Skin of body (tissue), 2 donors: ENCODE measurements around the gene SHISA9. TPM values are rescaled to one million over a fixed set of nuclear protein-coding genes. Genes with fewer than 3 reads are reported as not detected.

Experiments used
- DNase-seq: peaks from one replicate; lab custom pipeline; 2025; lab: John Stamatoyannopoulos, UW
- total RNA-seq: library from RNA; depleted of rRNA; stranded (reverse); fragments of >200 nt; gene quantifications from one replicate; pipeline ENCODE4 v1.2.3, GENCODE V29; 2014

Gene SHISA9
- total RNA-seq, 1 donor from 2014 or later: 0.10 TPM

DNA sequence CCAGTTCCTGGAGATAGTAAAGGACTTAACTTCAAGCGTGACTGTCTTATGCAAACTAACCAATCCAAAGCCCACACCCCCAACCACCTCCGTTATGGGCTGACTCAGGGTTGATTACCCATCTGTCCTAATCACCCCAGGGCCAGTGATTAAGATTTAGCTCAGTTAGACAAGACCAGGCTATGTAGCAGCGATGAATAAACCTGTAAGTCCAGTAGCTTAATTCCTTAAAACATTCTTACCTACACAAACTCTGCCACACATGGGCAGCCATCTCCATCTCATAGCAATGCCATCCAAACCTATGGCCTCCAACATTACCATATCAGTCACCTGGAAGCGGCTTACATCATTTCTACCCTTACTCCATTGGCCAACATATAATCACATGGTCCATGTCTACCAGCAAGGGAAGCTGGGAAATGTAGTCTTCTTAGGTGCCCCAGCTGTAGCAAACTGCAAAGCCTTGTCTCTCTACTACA lies 266.7 kb downstream of the SHISA9 start:
- no peak for DNase-seq

DNA sequence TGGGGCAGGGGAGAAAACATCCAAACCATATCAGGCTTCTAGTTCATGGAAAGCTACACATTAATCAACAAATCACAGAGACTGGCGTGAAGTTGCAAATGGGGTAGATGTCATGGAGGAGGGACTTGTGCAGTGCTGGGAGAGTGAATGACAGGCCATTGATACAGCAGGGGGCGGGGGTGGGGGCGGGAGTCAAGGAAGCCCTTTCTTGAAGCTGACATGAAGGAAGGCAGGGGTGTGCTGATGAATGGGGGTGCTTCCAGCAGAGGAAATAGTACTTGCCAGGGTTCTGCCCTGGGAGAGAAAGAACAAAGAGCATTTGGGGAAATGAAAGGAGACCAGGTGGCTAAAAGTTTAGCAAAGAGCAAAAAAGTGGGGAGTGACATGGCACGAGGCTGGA lies 269.9 kb downstream of the SHISA9 start:
- no peak for DNase-seq

DNA sequence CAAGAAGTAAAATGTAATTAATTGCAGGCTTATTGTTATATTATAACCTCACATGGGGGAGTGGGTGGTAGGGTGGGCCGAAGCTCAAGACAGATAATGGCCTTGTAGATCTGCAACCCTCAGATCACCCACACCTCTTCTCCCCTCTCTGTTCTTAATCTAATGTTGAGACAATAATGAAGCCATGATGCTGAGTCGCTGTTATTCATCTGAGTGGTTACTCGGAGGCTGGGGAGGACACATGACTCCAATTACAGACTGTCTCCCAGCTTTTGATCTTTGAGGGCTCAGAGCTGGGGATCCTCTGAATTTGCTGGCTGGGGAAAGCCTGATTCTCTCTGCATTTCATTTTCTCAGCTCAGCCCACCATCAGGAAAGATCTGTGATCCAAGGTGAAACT lies 275.3 kb downstream of the SHISA9 start:
- no peak for DNase-seq

DNA sequence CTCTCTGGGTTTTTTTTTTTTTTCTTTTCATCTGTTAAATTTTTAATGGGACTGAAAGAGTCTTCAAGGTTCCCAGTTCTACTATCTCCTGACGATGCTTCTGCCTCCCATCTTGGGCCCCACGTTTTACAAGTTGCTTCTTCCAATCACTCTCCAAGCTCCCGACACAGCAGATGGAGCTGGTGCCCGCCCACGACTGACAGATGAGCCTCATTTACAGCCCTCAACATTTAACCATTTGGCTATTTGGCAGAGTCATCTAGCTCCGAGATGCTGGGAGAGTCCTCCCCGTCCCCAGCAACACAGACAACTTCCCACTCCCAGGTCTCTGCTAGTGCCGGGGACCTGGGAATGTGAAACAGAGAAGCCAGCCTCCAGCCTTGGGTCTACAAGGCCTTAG lies 276.9 kb downstream of the SHISA9 start:
- DNase-seq: no peak

DNA sequence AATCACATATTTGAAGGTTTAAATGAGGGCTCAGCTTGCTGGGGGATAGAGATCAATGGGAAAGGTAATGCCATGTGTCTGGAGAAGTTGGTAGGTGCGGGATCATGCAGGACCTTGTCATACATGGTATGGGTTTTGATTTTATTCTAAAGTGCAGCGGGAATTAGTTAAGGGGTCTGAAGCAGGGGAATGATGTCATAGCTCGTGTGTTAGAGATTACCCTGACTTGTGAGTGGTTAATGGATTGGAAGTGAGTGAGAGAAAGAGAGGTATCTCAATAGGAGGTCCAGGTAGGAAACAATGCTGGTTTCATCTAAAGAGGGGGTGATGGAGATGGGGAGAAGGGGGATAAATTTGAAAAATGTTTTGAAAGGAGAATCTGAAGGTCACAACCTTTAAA lies 280.0 kb downstream of the SHISA9 start:
- no peak for DNase-seq

DNA sequence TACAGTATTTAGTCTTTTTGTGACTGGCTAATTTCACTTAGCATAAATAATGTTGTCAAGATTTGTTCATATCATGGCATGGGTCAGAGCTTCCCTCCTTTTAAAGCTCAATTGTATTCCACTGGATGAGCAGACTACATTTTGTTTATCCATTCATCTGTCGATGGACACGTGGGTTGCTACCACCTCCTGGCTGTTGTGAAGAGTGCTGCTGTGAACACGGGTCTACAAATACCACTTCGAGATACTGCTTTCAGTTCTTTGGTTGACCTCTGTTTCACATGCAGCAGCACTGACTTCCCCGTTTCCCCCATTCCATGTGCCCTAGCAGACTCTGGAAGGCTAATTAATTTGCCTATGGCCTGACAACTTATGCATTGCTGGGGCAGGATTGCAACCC lies 285.4 kb downstream of the SHISA9 start:
- DNase-seq: no peak

DNA sequence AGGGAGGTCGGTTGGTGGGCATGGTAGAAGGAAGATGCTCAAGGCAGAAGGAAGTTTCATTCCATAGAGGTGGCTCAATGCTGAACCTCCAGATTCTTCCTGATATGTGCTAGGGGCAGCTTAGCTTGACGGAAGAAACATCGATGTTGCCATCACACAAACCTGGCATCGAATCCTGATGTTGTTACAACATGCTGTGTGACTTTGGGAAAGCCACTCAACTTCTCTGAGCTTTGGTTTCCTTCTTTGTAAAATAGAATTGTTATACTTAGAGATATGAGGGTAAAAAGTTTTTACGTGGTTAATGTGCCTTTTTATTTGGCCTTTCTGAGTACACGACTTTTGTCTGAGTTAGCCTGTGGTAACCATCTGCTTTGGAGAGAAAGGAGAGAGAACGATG lies 287.9 kb downstream of the SHISA9 start:
- DNase-seq: no peak

DNA sequence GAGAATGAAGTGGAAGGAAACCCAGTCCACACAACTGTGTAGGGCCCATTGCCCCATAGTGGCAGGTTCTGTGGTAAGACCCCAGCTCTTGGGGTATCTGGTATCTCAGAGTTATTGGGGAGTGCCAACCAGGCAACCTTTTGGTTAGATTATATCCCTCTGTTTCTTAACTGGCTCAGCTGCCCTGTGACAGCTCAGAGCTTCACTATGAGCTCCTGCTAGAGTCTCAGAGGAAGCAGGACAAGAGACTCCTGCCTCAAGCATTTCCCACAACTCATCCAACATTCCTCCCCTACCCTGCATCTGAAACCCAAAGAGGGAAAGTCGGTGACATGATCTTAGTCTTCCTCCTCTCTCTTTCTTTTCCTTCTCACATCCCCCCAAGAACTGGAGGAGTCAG lies 292.3 kb downstream of the SHISA9 start:
- DNase-seq: no peak

DNA sequence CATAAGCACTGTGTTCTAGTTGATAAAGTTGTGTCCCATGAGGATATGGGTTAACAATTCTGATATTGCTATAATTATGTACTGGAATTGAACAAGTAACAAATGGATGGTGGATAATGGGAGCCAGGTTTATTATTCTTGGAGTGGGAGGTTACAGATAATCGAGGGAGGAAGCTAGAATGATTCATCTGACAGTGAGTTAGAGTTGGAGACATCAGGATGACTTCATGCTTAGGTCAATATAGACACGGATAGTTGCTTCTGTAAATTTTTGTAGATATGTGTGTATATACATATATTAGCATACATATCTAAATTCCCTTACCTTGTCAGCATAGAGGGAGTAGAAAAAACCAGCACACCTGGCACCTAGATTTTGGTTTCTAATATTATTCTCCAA lies 293.4 kb downstream of the SHISA9 start:
- no peak for DNase-seq

DNA sequence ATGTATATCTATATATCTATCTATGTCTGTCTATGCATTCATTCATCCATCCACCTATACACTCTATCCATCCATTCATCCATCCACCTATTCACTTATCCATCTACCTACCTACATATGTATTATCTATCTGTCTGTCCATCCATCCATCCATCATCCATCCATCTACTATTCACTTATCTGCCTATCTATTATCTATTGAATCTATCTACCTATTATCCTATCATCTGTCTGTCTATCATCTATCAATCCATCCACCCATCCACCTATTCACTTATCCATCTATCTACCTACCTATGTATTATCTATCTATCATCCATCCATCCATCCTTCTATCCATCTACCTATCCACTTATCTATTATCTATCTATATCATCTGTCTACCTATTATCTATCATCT lies 302.3 kb downstream of the SHISA9 start:
- no peak for DNase-seq

DNA sequence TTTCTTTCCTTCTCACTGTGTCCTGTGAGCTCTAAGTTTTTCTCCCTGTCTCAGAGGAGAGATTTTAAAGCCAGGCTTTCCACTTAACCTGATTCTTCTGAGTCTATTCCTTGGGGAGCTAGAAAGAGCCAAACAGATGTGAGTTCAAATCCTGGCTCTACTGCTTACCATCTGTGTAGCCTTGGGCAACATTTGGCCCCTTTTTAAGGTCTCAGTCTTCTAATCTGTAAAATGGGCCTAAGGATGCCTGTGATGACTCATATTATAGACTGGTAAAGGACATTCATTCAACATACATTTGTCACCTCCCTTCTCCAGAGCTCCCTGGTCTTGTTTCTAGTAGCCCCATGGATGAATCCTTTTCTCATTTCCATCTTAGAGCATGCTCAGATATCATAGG lies 304.0 kb downstream of the SHISA9 start:
- no peak for DNase-seq

DNA sequence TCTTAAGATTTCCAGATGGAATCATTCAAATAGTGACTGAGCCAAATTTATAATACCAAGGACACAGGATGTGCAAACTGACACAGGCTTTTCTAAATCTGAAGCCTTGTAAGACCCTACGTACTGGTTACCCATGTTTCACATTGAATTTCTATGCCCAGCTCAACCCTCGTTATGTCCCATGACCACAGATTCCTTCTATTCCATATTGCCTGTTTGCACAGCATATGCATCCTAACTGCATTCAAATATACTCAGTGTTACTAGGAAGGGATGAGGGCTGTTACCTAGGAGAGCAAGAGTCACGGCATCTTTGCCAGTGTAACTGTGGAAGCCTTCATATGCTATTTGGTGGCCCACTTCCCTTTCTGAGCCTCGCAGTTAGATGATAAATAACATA lies 305.2 kb downstream of the SHISA9 start:
- no peak for DNase-seq

DNA sequence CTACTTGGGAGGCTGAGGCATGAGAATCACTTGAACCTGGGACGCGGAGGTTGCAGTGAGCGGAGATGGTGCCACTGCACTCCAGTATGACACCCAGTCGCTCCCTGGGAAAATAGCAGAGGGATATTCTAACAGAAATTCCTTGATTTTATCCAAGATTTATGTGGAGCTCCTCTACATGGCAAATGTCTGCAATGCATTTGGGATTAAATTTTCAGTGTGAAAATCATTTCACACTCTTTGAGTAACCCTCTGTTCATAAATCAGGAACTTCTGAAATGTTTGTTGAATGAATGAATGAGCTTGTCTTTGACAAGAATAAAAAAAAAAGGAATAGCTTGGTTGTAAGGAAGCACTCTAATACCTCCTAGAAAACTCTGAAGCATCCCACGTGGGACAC lies 305.8 kb downstream of the SHISA9 start:
- DNase-seq: no peak

DNA sequence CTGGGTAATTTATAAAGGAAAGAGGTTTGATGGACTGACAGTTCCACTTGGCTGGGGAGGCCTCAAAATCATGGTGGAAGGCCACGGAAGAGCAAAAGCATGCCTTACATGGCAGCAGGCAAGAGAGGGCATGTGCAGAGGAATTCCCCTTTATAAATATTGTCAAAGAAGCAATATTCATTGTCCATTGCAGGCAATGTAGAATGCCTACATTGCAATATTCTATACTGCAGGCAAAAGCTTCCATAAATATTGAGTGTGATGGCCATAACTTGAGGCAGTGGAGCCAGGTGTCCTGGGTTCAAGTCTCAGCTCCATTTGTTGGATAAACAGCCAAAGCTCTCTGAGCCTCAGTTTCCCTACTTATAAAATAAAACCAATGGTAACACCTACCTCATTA lies 322.3 kb downstream of the SHISA9 start:
- no peak for DNase-seq

DNA sequence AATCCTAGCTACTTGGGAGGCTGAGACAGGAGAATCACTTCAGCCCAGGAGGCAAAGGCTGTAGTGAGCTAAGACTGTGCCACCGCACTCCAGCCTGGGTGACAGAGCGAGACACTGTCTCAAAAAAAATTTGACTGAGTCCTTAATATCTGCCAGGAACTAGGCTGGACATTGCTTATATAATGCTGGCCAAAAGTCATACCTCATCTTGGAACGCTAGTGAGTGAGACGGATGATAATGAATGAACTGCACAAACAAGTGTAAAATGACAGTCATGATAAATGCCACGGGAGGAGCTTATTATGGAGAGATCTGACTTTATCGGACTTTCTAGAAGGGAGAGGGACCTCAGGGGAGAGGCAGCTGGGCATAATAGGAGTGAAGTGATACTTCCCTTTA lies 327.6 kb downstream of the SHISA9 start:
- no peak for DNase-seq

DNA sequence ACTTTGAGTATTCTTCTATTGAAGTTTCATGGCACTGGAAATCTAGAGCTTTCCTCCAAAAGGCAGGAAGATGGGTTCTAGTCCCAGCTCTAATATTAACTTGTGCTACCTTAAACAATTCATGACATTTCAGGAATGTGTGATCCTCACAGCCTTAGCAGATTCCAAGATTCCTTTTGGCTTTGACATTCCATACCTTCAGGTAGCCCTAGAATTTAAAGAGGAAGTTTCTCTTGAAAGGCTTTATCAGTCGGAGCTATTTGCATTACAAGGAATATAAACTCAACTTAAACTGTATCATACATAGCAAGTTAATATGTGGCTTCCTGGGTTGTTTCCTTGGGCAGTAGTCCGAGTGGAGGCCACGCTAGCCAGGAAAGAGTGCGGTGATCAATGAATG lies 330.0 kb downstream of the SHISA9 start:
- no peak for DNase-seq

DNA sequence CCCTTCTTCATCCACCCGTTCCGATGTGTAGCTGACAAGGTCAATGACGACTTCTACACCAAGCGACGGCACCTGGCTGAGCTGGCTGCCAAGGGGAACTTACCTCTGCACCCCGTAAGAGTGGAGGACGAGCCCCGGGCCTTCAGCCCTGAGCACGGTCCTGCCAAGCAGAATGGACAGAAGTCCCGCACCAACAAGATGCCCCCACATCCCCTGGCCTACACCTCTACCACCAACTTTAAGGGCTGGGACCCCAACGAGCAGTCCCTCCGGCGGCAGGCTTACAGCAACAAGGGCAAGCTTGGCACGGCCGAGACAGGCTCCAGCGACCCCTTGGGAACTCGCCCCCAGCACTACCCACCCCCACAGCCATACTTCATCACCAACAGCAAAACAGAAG lies 333.6 kb downstream of the SHISA9 start:
- no peak for DNase-seq

DNA sequence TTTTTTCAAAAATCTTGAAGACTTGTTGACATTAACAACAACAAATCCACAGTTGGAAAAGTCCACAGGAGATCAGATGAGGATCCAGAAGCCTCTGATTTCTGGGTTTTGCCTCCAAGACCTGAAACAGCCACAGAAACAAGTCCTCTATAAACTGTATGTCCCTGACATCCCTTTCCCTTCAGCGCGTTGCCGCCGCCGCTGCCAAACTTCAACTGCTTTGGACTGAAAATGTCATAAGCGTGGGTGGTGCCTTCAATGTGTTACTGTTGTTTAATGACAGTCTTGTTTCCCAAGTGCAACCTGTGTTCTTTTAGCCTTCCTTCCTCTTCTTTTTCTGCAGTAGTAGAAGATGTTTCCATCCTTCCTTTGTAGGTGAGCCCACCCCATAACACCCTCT lies 334.9 kb downstream of the SHISA9 start:
- DNase-seq: no peak

DNA sequence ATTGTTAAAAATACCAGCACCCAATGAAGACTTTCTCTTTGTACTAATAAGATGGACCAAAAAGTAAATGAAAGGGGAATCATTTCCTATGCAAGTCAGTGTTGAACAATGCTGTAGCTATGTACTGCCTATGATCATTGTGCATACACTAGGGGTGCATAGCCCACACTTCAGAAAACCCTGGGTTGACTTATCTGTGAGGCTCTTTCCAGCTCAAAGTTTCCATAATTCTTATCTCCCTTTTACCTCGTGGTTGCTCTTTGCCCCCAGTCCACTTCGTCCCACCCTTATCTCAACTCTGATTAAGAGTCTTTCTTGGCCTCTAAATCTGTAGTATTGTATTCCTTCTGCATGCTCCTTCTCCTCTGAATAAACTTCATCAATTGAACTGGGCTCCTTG lies 336.8 kb downstream of the SHISA9 start:
- DNase-seq: no peak

DNA sequence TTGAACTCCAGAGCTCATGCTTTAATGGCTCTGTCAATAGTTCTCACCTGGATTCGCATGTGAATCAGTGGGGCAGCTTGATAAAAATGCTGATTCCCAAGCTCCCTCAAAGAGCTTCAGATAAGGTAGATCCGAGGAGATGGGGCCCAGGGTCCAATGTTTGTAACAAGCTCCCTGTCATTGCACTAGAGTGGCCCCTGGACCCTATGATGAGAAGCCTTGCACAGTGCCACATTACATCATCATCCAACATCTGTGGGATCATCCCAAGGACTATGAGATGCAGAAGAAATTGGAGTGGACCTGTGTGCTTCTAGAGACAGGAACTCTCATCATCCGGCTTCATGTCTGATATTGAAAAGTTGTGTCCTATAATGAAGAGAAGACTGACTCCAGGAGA lies 340.8 kb downstream of the SHISA9 start:
- DNase-seq: no peak

DNA sequence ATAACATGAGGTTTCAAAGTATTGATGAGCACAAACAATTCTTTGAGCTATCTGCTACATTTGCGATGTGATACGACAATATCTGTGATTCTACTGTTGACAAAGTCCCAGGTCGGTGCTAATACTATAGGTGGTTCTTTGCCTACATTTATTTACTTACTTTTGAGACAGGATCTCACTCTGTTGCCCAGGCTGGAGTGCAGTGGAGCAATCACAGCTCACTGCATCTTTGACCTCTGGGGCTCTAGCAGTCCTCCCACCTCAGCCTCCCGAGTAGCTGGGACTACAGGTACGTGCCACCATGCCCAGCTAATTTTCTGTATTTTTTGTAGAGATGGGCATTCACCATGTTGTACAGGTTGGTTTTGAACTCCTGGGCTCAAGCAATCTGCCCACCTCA lies 343.4 kb downstream of the SHISA9 start:
- DNase-seq: no peak

DNA sequence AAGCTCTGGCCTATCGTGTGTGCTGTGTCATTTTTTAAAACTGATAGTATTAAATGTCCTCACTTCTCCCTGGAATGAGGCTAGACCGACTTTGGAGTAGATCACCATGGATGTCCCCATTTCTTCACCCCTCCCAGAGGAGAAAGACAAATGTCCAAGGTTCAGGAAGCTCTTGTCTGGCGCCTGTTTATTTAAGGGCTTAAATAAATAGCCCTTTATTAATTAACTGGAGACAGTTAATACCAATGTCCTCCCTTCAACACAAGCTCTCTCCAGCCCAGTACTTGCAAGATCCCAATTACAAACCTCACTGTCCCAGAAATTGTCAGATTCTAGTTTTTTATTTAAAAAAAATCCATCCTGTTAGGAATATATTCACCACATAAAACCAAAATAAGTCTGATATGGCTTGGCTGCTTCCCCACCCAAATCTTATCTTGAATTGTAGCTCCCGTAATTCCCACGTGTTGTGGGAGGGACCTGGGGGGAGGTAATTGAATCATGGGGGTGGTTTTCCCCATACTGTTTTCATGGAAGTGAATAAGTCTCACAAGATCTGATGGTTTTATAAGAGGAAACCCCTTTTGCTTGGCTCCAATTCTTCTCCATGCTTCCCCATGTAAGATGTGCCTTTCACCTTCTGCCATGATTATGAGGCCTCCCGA lies 344.4 kb downstream of the SHISA9 start:
- DNase-seq: no peak

DNA sequence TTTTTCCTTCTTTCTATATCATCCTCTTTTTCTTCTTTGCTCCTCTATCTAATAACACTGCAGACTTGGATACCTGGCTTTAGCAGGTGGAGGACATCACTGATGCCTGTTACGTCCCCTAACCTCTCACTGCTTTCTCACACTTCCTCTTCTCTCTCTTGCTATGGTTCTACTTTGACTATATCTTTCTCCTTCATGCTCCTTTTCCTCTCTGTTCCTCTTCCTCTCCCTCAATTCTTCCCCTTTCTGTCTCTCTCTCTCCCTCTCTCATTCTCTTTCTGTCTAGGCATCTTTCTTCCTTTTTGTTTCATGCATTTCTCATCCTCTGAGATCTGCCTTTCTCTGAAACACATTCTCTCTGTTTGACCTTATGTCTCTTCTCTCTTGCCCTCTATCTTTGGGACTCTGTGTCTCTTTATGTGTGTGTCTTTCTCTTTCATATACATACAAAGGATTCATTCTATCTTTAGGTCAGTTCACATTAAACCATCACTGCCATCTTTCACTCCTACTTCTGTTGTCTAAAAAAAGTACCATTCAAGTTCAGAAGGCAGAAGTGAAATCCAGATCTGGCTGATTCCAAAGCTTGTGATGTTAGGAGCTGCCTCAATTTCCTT lies 353.7 kb downstream of the SHISA9 start:
- DNase-seq: no peak
